Endothelial cell of umbilical vein (primary cell): Measurements from ENCODE around the gene ASB1. TPM values are rescaled to one million over a fixed set of nuclear protein-coding genes. Genes with fewer than 3 reads are reported as not detected.

ENCODE experiments used
- BruUV-seq: library from RNA; stranded (reverse); fragments of 400-500 nt; replicated peaks from 2 replicates; lab custom pipeline; 2021; lab: Mats Ljungman, UMichigan
- CTCF ChIA-PET: fragments of 300-600, 350-600 bp; sonication (Branson Sonifier 250); formaldehyde crosslinking; loops from one replicate; lab custom pipeline; 2021; ENCODE audit warnings: antibody characterized with exemption, inconsistent platforms; lab: Charles Lee
- POLR2A ChIA-PET: fragments of 300-600, 350-600 bp; sonication (Branson Sonifier 250); formaldehyde crosslinking; loops from one replicate; lab custom pipeline; 2021; ENCODE audit warnings: antibody characterized with exemption, inconsistent platforms; lab: Charles Lee
- DNase-seq: peaks from one replicate; pipeline ENCODE4 v3.0.0-alpha.2; 2011; ENCODE audit warnings: low read depth, low spot score
- FAIRE-seq: peaks from 2 replicates; lab custom pipeline; 2011; peaks lifted over from hg19 to GRCh38; lab: Jason Lieb, UNC
- H2AFZ ChIP-seq: 2 replicates; pipeline ENCODE4 v1.6.0; 2012; ENCODE audit warnings: low read depth, low read length, control low read depth, inconsistent platforms
- H3K27ac ChIP-seq: 2 replicates; pipeline ENCODE4 v1.5.1; 2011; ENCODE audit warnings: low read depth, mild to moderate bottlenecking, control low read depth, low read length, moderate library complexity; ENCODE audit not compliant: insufficient read depth
- H3K27me3 ChIP-seq, 2 experiments: 2 replicates each; pipeline versions ENCODE4 v1.6.0 to v1.6.1; 2011; ENCODE audit warnings: low read length in 2 of 2, mixed read lengths in 1 of 2; ENCODE audit not compliant: control insufficient read depth in 2 of 2, insufficient read depth in 2 of 2
- H3K36me3 ChIP-seq, 2 experiments: 2 replicates in 1 of 2; 3 replicates in 1 of 2; pipeline ENCODE4 v1.5.1; 2011; ENCODE audit warnings: low read length in 2 of 2, mild to moderate bottlenecking in 1 of 2, moderate library complexity in 1 of 2; ENCODE audit not compliant: control insufficient read depth in 2 of 2, insufficient read depth in 2 of 2; ENCODE audit errors: extremely low read depth in 1 of 2
- H3K4me1 ChIP-seq: 3 replicates; pipeline ENCODE4 v1.5.1; 2011; ENCODE audit warnings: mild to moderate bottlenecking, low read length; ENCODE audit not compliant: control insufficient read depth, insufficient read depth; ENCODE audit errors: extremely low read depth
- H3K4me2 ChIP-seq: 2 replicates; pipeline ENCODE4 v1.6.1; 2011; ENCODE audit warnings: low read length, control low read depth, mixed read lengths; ENCODE audit not compliant: insufficient read depth
- H3K4me3 ChIP-seq, 3 experiments: fragments of 200-600 bp in 1 of 3; sonication (generic), shearing (Covaris generic) in 1 of 3; replicated peaks in 1 of 3; 2 replicates each; pipeline ENCODE4 v1.5.1; 2011 to 2016; ENCODE audit warnings: control low read depth in 3 of 3, low read length in 3 of 3, mild to moderate bottlenecking in 2 of 3, inconsistent platforms in 1 of 3, low read depth in 1 of 3, moderate library complexity in 1 of 3; ENCODE audit not compliant: insufficient read depth in 1 of 3
- H3K79me2 ChIP-seq: 2 replicates; pipeline ENCODE4 v1.6.0; 2012; ENCODE audit warnings: low read length, inconsistent platforms; ENCODE audit not compliant: control insufficient read depth, insufficient read depth
- H3K9ac ChIP-seq: replicated peaks from 2 replicates; pipeline ENCODE3; 2011; ENCODE audit warnings: low read length, control low read depth; ENCODE audit not compliant: insufficient read depth; ENCODE audit errors: extremely low read depth
- H3K9me1 ChIP-seq: replicated peaks from 3 replicates; pipeline ENCODE4 v1.6.0; 2011; ENCODE audit warnings: mild to moderate bottlenecking, low read length; ENCODE audit not compliant: control insufficient read depth, insufficient read depth; ENCODE audit errors: extremely low read depth
- H3K9me3 ChIP-seq: replicated peaks from 2 replicates; pipeline ENCODE4 v1.5.1; 2012; ENCODE audit warnings: low read length, inconsistent platforms; ENCODE audit not compliant: control insufficient read depth, insufficient read depth
- H4K20me1 ChIP-seq: replicated peaks from 2 replicates; pipeline ENCODE3; 2011; ENCODE audit warnings: mild to moderate bottlenecking, low read length; ENCODE audit not compliant: control insufficient read depth, insufficient read depth; ENCODE audit errors: extremely low read depth
- CTCF ChIP-seq, 2 donors: IDR thresholded peaks; 1 replicate in 1 of 2; 2 replicates in 1 of 2; pipeline ENCODE4 v1.5.1; 2011; ENCODE audit warnings: low read length in 2 of 2, mild to moderate bottlenecking in 2 of 2, moderate library complexity in 2 of 2, control low read depth in 1 of 2, inconsistent platforms in 1 of 2, low read depth in 1 of 2; ENCODE audit not compliant: insufficient read depth in 1 of 2; ENCODE audit errors: extremely low read depth in 1 of 2
- EZH2 ChIP-seq: IDR thresholded peaks from 2 replicates; pipeline ENCODE4 v1.6.1; 2012; ENCODE audit warnings: borderline replicate concordance, low read depth, mild to moderate bottlenecking, moderate library complexity, low read length, inconsistent platforms; ENCODE audit not compliant: severe bottlenecking
- FOS ChIP-seq: IDR thresholded peaks from 2 replicates; pipeline ENCODE4 v1.6.1; 2011; ENCODE audit warnings: mild to moderate bottlenecking, low read length, moderate library complexity, borderline replicate concordance; ENCODE audit not compliant: insufficient read depth
- GATA2 ChIP-seq: IDR thresholded peaks from 2 replicates; pipeline ENCODE4 v1.7.0; 2011; ENCODE audit warnings: low read depth, mild to moderate bottlenecking, moderate library complexity, mixed read lengths, low read length; ENCODE audit not compliant: insufficient read length, insufficient read depth
- JUN ChIP-seq: IDR thresholded peaks from 2 replicates; pipeline ENCODE4 v1.6.1; 2011; ENCODE audit warnings: borderline replicate concordance, low read depth; ENCODE audit not compliant: insufficient read length, insufficient read depth
- MAX ChIP-seq: IDR thresholded peaks from 2 replicates; pipeline ENCODE4 v1.6.1; 2011; ENCODE audit not compliant: insufficient read depth, insufficient read length
- MYC ChIP-seq: IDR thresholded peaks from one replicate; pipeline ENCODE4 v1.6.1; 2011; ENCODE audit warnings: mild to moderate bottlenecking, low read depth, low read length
- POLR2A ChIP-seq: IDR thresholded peaks from 2 replicates; pipeline ENCODE4 v1.6.1; 2012; ENCODE audit warnings: low read depth, mild to moderate bottlenecking, control low read depth, low read length
- POLR2AphosphoS5 ChIP-seq: IDR thresholded peaks from 2 replicates; pipeline ENCODE4 v1.6.1; 2012; ENCODE audit warnings: low read depth, mild to moderate bottlenecking, control low read depth, low read length, moderate library complexity; ENCODE audit not compliant: insufficient read depth
- dilution Hi-C: fragments of 300-500 bp; cut with MboI; formaldehyde crosslinking; loops from one replicate; pipeline ENCODE4 v1.15.0; 2019; ENCODE audit warnings: low sequenced_read_pairs; ENCODE audit not compliant: extremely low pct_ligation_motif_present
- intact Hi-C: fragments of 100-400 bp; cut with micrococcal nuclease; formaldehyde crosslinking; loops from one replicate; pipeline ENCODE4 v1.10.0; 2022
- polyA plus RNA-seq, 4 experiments: library from polyadenylated mRNA; depleted of rRNA in 3 of 4; stranded (reverse) in 3 of 4; unstranded in 1 of 4; fragments of >200 nt; gene quantifications; 2 replicates each; pipeline versions ENCODE4 v1.2.1 to v1.2.3, GENCODE V29; 2011 to 2012; ENCODE audit warnings: missing spikeins in 1 of 4
- total RNA-seq: library from RNA; stranded (reverse); gene quantifications from 2 replicates; pipeline ENCODE4 v1.2.3, GENCODE V29; 2021

ASB1 gene
- total and polyA plus RNA-seq, 2 donors (not counting 3 experiments of a cell fraction or from before 2014, with no cell fraction given), result 12.3 to 16.2 TPM

DNA sequence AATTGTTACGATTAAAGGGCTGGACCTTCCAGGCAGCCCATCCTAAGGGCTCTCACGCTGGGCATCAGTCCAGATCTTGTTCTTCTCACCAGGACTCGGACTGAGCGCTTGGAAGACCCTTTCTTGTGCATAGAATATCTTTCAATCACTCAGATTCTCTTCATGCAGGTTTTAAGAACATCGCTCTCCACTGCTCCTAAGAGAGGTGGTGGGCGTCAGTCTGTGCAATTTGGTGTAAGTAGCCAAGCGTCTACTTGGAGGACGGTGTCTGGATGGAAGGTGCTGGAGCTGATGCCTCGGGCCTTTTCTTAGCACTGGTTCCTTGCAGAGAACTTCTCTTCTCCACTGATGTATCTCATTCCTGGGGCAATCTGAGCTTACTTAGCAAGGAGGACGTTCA lies 68.7 kb downstream of the ASB1 start:
- Histone ChIP-seq H4K20me1 (no peaks in the 10 kb centered on the region), H3K4me3 (no peak overlapping the region), H3K4me2 (no peak overlapping the region), H2AFZ (no peak overlapping the region), H3K9ac (no peak overlapping the region), H3K9me1 (no peaks in the 10 kb centered on the region), H3K27me3 (no peaks in the 10 kb centered on the region), H3K27ac (no peak overlapping the region), H3K9me3 (no peaks in the 10 kb centered on the region), H3K4me1 (no peaks in the 10 kb centered on the region), H3K36me3 (no peaks in the 10 kb centered on the region), H3K79me2 (no peaks in the 10 kb centered on the region)
- TF ChIP-seq GATA2, result no peak
- no peak for TF ChIP-seq CTCF (IDR thresholded peaks at IDR 0.05; ENCODE audit: extremely low read depth in 1 of 2, insufficient read depth in 1 of 2, low read depth in 1 of 2, low read length in 2 of 2)
- TF ChIP-seq JUN, result no peak
- TF ChIP-seq POLR2AphosphoS5, result no peak
- no peak for TF ChIP-seq FOS
- TF ChIP-seq EZH2, result no peak
- TF ChIP-seq MYC, result no peak
- TF ChIP-seq POLR2A, result no peak
- TF ChIP-seq MAX, result no peak
- ChIA-PET POLR2A (interaction anchor here (0.6 kb wide), 1 partner anchor 319 kb away, joined by 4 read pairs; no protein-coding TSS in a partner anchor), CTCF (no interaction called here)
- DNase-seq, result no peak
- no TSS peak for BruUV-seq
- intact Hi-C loops, result no loop called here
- no peak for FAIRE-seq
- dilution Hi-C loops, result no loop called here
